A549 (cell line): ENCODE results near the gene STEAP1B. TPM values are rescaled to one million over a fixed set of nuclear protein-coding genes. Genes with fewer than 3 reads are reported as not detected.
A peak's percentile ranks its signal among the peaks of the same experiment; 100 is the strongest.

Experiments
- ATAC-seq, 2 experiments: fragments of 200-7000 bp in 1 of 2; fragments of >200 bp in 1 of 2; cut with Nextera tagmentation in 1 of 2; cut with Tn5 transposase in 1 of 2; 3 replicates each; pipeline versions ENCODE4 v1.8.0 to v1.9.1; 2018 to 2020; ENCODE audit warnings: mild to moderate bottlenecking in 1 of 2, moderate library complexity in 1 of 2
- CTCF ChIA-PET: fragments of 300-600 bp; sonication (Branson Sonifier 250); formaldehyde crosslinking; extraction: SDS; loops from one replicate; lab custom pipeline; 2021; ENCODE audit warnings: antibody characterized with exemption, inconsistent platforms; lab: Yijun Ruan, JAX
- POLR2A ChIA-PET: fragments of 350-600 bp; formaldehyde crosslinking; extraction: SDS; loops from one replicate; lab custom pipeline; 2021; ENCODE audit warnings: antibody characterized with exemption, inconsistent platforms; lab: Yijun Ruan, JAX
- DNase-seq, 2 experiments: peaks; one replicate each; pipeline versions ENCODE4 v3.0.0 to v3.0.0-alpha.2; 2011 to 2016; ENCODE audit warnings: low read depth in 1 of 2, low spot score in 1 of 2
- FAIRE-seq: peaks from 2 replicates; lab custom pipeline; 2011; peaks lifted over from hg19 to GRCh38; lab: Jason Lieb, UNC
- H3K27ac ChIP-seq, 2 experiments: fragments of >200 bp; sonication (Bioruptor Twin); formaldehyde crosslinking; 3 replicates each; pipeline ENCODE4 v1.5.1; 2016 to 2017
- H3K4me1 ChIP-seq: fragments of >200 bp; sonication (Bioruptor Twin); formaldehyde crosslinking; 3 replicates; pipeline ENCODE4 v1.6.1; 2016
- H3K4me2 ChIP-seq: fragments of >200 bp; sonication (Bioruptor Twin); formaldehyde crosslinking; 3 replicates; pipeline ENCODE4 v1.6.1; 2016
- H3K4me3 ChIP-seq: fragments of >200 bp; sonication (Bioruptor Twin); formaldehyde crosslinking; 3 replicates; pipeline ENCODE4 v1.5.1; 2016
- H3K9me3 ChIP-seq: fragments of >200 bp; sonication (Bioruptor Twin); formaldehyde crosslinking; 3 replicates; pipeline ENCODE4 v1.6.1; 2016
- ATOH8 ChIP-seq: fragments of 250-450 bp; sonication (Bioruptor Pico); IDR thresholded peaks from 2 replicates; pipeline ENCODE4 v1.5.0; 2020; ENCODE audit warnings: low read depth, mild to moderate bottlenecking, moderate library complexity
- CBX2 ChIP-seq: fragments of 200-600 bp; sonication (generic); IDR thresholded peaks from 2 replicates; pipeline ENCODE4 v1.6.1; 2016; ENCODE audit warnings: low read depth, mild to moderate bottlenecking, borderline replicate concordance
- CBX8 ChIP-seq: fragments of 200-600 bp; sonication (generic); IDR thresholded peaks from 2 replicates; pipeline ENCODE4 v1.6.1; 2016
- CEBPB ChIP-seq, 2 experiments: fragments of >200 bp in 1 of 2; sonication (Bioruptor Twin) in 1 of 2; formaldehyde crosslinking in 1 of 2; IDR thresholded peaks; 2 replicates each; pipeline ENCODE4 v1.6.1; 2012 to 2016
- CHD2 ChIP-seq: fragments of 150-350 bp; IDR thresholded peaks from 2 replicates; pipeline ENCODE4 v1.6.1; 2014; ENCODE audit warnings: low read length; ENCODE audit not compliant: partially characterized antibody
- CHD4 ChIP-seq: fragments of 200-600 bp; sonication (generic); IDR thresholded peaks from 2 replicates; pipeline ENCODE4 v1.6.1; 2016; ENCODE audit warnings: antibody characterized with exemption, mild to moderate bottlenecking, borderline replicate concordance
- EP300 ChIP-seq, 2 experiments: fragments of >200 bp; sonication (Bioruptor Twin); formaldehyde crosslinking; IDR thresholded peaks; 2 replicates in 1 of 2; 3 replicates in 1 of 2; pipeline ENCODE4 v1.6.1; 2016 to 2017
- ESRRA ChIP-seq: fragments of 150-350 bp; IDR thresholded peaks from 2 replicates; pipeline ENCODE4 v1.6.1; 2014; ENCODE audit warnings: mild to moderate bottlenecking, low read length, borderline replicate concordance
- FOSL2 ChIP-seq, 2 experiments: fragments of 450-650 bp in 1 of 2; fragments of >200 bp in 1 of 2; sonication (Bioruptor Twin) in 1 of 2; formaldehyde crosslinking; IDR thresholded peaks; 2 replicates each; pipeline versions ENCODE4 v1.5.0 to v1.6.1; 2016 to 2020; ENCODE audit warnings: mild to moderate bottlenecking in 1 of 2, moderate library complexity in 1 of 2
- FOXS1 ChIP-seq: fragments of 250-450 bp; sonication (Bioruptor Pico); IDR thresholded peaks from 2 replicates; pipeline ENCODE4 v1.5.0; 2020; ENCODE audit warnings: mild to moderate bottlenecking, moderate library complexity
- HES2 ChIP-seq: fragments of >200 bp; sonication (Bioruptor Twin); formaldehyde crosslinking; IDR thresholded peaks from 2 replicates; pipeline ENCODE4 v1.6.1; 2016
- HMGXB4 ChIP-seq: fragments of 250-450 bp; sonication (Bioruptor Pico); IDR thresholded peaks from 2 replicates; pipeline ENCODE4 v1.5.0; 2021; ENCODE audit warnings: mild to moderate bottlenecking, moderate library complexity, borderline replicate concordance
- HOXB13 ChIP-seq: fragments of 250-450 bp; sonication (Bioruptor Pico); IDR thresholded peaks from 2 replicates; pipeline ENCODE4 v1.5.0; 2020; ENCODE audit warnings: low read depth, mild to moderate bottlenecking, moderate library complexity
- HOXB5 ChIP-seq: fragments of 250-450 bp; sonication (Bioruptor Pico); IDR thresholded peaks from 2 replicates; pipeline ENCODE4 v1.5.0; 2020; ENCODE audit warnings: mild to moderate bottlenecking, moderate library complexity
- JUN ChIP-seq, 2 experiments: fragments of >200 bp; sonication (Bioruptor Twin); formaldehyde crosslinking; IDR thresholded peaks; 2 replicates in 1 of 2; 3 replicates in 1 of 2; pipeline ENCODE4 v1.6.1; 2016 to 2017
- JUNB ChIP-seq: fragments of >200 bp; sonication (Bioruptor Twin); formaldehyde crosslinking; IDR thresholded peaks from 2 replicates; pipeline ENCODE4 v1.6.1; 2016
- MAZ ChIP-seq: fragments of 150-350 bp; IDR thresholded peaks from 2 replicates; pipeline ENCODE4 v1.6.1; 2014; ENCODE audit warnings: antibody characterized with exemption, low read depth, low read length, borderline replicate concordance
- MYC ChIP-seq: IDR thresholded peaks from 2 replicates; pipeline ENCODE4 v1.6.1; 2012; ENCODE audit warnings: mild to moderate bottlenecking, inconsistent platforms, low read length, improper control_type of control experiment, borderline replicate concordance
- NFE2L2 ChIP-seq: fragments of 150-350 bp; conservative IDR thresholded peaks from 2 replicates; pipeline ENCODE4 v1.6.1; 2014; ENCODE audit warnings: low read length
- NPAS2 ChIP-seq: fragments of 250-450 bp; sonication (Bioruptor Pico); IDR thresholded peaks from 2 replicates; pipeline ENCODE4 v1.8.0; 2022; ENCODE audit warnings: mild to moderate bottlenecking, moderate library complexity, borderline replicate concordance
- POLR2AphosphoS2 ChIP-seq: conservative IDR thresholded peaks from 2 replicates; pipeline ENCODE4 v1.6.1; 2012; ENCODE audit warnings: low read length, improper control_type of control experiment, inconsistent platforms
- RARB ChIP-seq: fragments of 250-450 bp; sonication (Bioruptor Pico); IDR thresholded peaks from 2 replicates; pipeline ENCODE4 v1.8.0; 2021; ENCODE audit warnings: mild to moderate bottlenecking, moderate library complexity
- RFX5 ChIP-seq: fragments of 450-650 bp; IDR thresholded peaks from 2 replicates; pipeline ENCODE4 v1.7.1; 2014; ENCODE audit warnings: antibody characterized with exemption, mild to moderate bottlenecking, moderate library complexity
- TP53 ChIP-seq: fragments of 250-450 bp; sonication (Bioruptor Pico); IDR thresholded peaks from 2 replicates; pipeline ENCODE4 v1.5.0; 2021; ENCODE audit warnings: mild to moderate bottlenecking, moderate library complexity
- USF2 ChIP-seq: fragments of 450-650 bp; IDR thresholded peaks from 2 replicates; pipeline ENCODE4 v1.6.1; 2014; ENCODE audit warnings: antibody characterized with exemption
- ZC3H11A ChIP-seq: fragments of 450-650 bp; IDR thresholded peaks from 2 replicates; pipeline ENCODE4 v1.6.1; 2014; ENCODE audit warnings: antibody characterized with exemption, mild to moderate bottlenecking
- ZFP36 ChIP-seq: fragments of 450-650 bp; IDR thresholded peaks from 2 replicates; pipeline ENCODE4 v1.6.1; 2014; ENCODE audit warnings: borderline replicate concordance; ENCODE audit not compliant: partially characterized antibody
- WGBS: methylation state at CpG from one replicate; pipeline ENCODE4 v1.1.6; 2017; ENCODE audit errors: missing lambda C conversion rate; 5-methylcytosine and 5-hydroxymethylcytosine counted together
- polyA plus RNA-seq, 4 experiments: library from polyadenylated mRNA; depleted of rRNA in 3 of 4; stranded (reverse); fragments of >200 nt; fragmentation: RNase III in 1 of 4; extraction: RNeasy Plus Mini Kit Qiagen cat#74134 plus additional on column Dnase treatment in 1 of 4; gene quantifications; 2 replicates in 3 of 4; 3 replicates in 1 of 4; pipeline ENCODE4 v1.2.3, GENCODE V29; 2011 to 2017

STEAP1B gene
- polyA plus RNA-seq, 2 of the 4 experiments (the other 2 are of a cell fraction), result 0.08 to 0.22 TPM

GRCh38 chr7:22430457-22430856 is 69.5 kb downstream of the STEAP1B start:
- Histone ChIP-seq H3K4me2 (no peak overlapping the region), H3K9me3 (no peaks in the 10 kb centered on the region)
- TF ChIP-seq MAZ, result no peak
- TF ChIP-seq FOSL2 (IDR thresholded peaks at IDR 0.05), result no peak
- no peak for TF ChIP-seq FOSL2 (CRISPR knock-in tag; IDR thresholded peaks at IDR 0.05)
- no peak for TF ChIP-seq HMGXB4 (CRISPR knock-in tag)
- no peak for TF ChIP-seq RFX5
- no peak for TF ChIP-seq ESRRA
- no peak for TF ChIP-seq JUNB
- TF ChIP-seq POLR2AphosphoS2, result no peak
- TF ChIP-seq CHD2, result no peak
- TF ChIP-seq HOXB13, result no peak
- TF ChIP-seq HES2, result no peak
- TF ChIP-seq ZFP36, result no peak
- TF ChIP-seq USF2, result no peak
- no peak for TF ChIP-seq CBX8
- no peak for TF ChIP-seq CBX2
- no peak for TF ChIP-seq NPAS2
- no peak for TF ChIP-seq FOXS1 (CRISPR knock-in tag)
- TF ChIP-seq ZC3H11A, result no peak
- TF ChIP-seq, all 56 proteins: peak for 0
- Histone ChIP-seq H3K4me1 (no peaks in the 10 kb centered on the region), H3K4me3 (no peak overlapping the region), H3K27ac (no peak overlapping the region)
- ChIA-PET CTCF (no interaction called here), POLR2A (no interaction called here)
- 19% methylated on average over 5 of the region's 5 CpGs for WGBS
- no peak for FAIRE-seq
- ATAC-seq, result no peak
- peak in 1 of 2 experiments; percentile 26 for DNase-seq

- TF ChIP-seq CEBPB (IDR thresholded peaks at IDR 0.05) (no peak), JUN (IDR thresholded peaks at IDR 0.05) (no peak), TP53 (no peak), NFE2L2 (no peak), ATOH8 (CRISPR knock-in tag) (no peak), USF2 (no peak), ESRRA (no peak), HOXB5 (CRISPR knock-in tag) (no peak), HES2 (no peak), EP300 (IDR thresholded peaks at IDR 0.05) (no peak), CHD4 (no peak), FOSL2 (IDR thresholded peaks at IDR 0.05) (no peak), FOSL2 (CRISPR knock-in tag; IDR thresholded peaks at IDR 0.05) (no peak), RARB (CRISPR knock-in tag) (no peak), MYC (no peak)
- FAIRE-seq (no peak), DNase-seq (no peak), ATAC-seq (no peak)
- Histone ChIP-seq H3K4me1 (no peaks in the 10 kb centered on the region), H3K9me3 (no peaks in the 10 kb centered on the region), H3K27ac (no peak overlapping the region), H3K4me3 (no peak overlapping the region), H3K4me2 (no peak overlapping the region)
- WGBS, result 17% methylated on average over 2 of the region's 2 CpGs
- POLR2A ChIA-PET, result interaction anchor here (0.6 kb wide), 1 partner anchor 33 kb away, joined by 3 read pairs; no protein-coding TSS in a partner anchor
- CTCF ChIA-PET, result interaction anchor here (0.6 kb wide), 1 partner anchor 276 kb away, joined by 3 read pairs; no protein-coding TSS in a partner anchor
Measured at GRCh38 chr7:22429386-22429785, 70.6 kb downstream of the STEAP1B start.
